ENCODE data around the gene TMOD1. TPM values are rescaled to one million over a fixed set of nuclear protein-coding genes. Genes with fewer than 3 reads are reported as not detected.

The TMOD1 gene
- total and polyA plus RNA-seq, 10 of the 15 experiments (the other 5 are each of a cell fraction or from before 2014, with no cell fraction given): 4.0 to 44.1 (median 15.4) TPM

- WGBS (ENCODE audit: insufficient coverage, insufficient replicate concordance, low lambda C conversion rate, missing lambda C conversion rate): 83% methylated on average over 5 of the region's 5 CpGs
- intact Hi-C loops (cut with micrococcal nuclease; ENCODE audit: unreplicated experiment): no loop called here
- Histone ChIP-seq H3K36me3 (ENCODE audit: control insufficient read depth in 2 of 2, insufficient read depth in 2 of 2, low read length in 1 of 2) (peaks cover 0 to 2% of the 10 kb centered on the region in 2 experiments; a peak in 2 of 4 replicates), H3K27ac (ENCODE audit: control insufficient read depth, insufficient read depth) (no peak overlapping the region), H2AFZ (ENCODE audit: control insufficient read depth, low read depth, low read length) (no peak overlapping the region), H3K4me3 (no peak overlapping the region), H4K20me1 (ENCODE audit: control insufficient read depth, insufficient read depth) (no peaks in the 10 kb centered on the region), H3K9me3 (replicated peaks; ENCODE audit: control insufficient read depth, insufficient read depth, low read length) (no peaks in the 10 kb centered on the region), H3K4me1 (ENCODE audit: control insufficient read depth, insufficient read depth, low read length) (peaks cover 5% of the 10 kb centered on the region), H3K9ac (ENCODE audit: control insufficient read depth, insufficient read depth, low read length) (no peak overlapping the region), H3K27me3 (replicated peaks in 1 of 2; ENCODE audit: control insufficient read depth in 2 of 2, insufficient read depth in 2 of 2, low read length in 1 of 2) (no peaks in the 10 kb centered on the region), H3K79me2 (ENCODE audit: control insufficient read depth, insufficient read depth, low read length) (peaks cover 29% of the 10 kb centered on the region), H3K4me2 (ENCODE audit: control insufficient read depth, insufficient read depth) (no peak overlapping the region)
- ChIA-PET CTCF (interaction anchor here (0.8 to 5.5 kb wide), 6 partner anchors 11 to 240 kb away, joined by 3 to 35 read pairs (median 12); no protein-coding TSS in a partner anchor), RAD21 (ENCODE audit: unreplicated experiment) (interaction anchor here (1.5 to 2.1 kb wide), 2 partner anchors 9 to 12 kb away, joined by 4 to 11 read pairs; no protein-coding TSS in a partner anchor), SMC1A (ENCODE audit: uncharacterized antibody, unreplicated experiment) (interaction anchor here (1.7 to 2.0 kb wide), 2 partner anchors 10 to 158 kb away, joined by 5 to 7 read pairs; no protein-coding TSS in a partner anchor), POLR2A (no interaction called here)
- DNase-seq (ENCODE audit: low read depth, low spot score) (no peak), FAIRE-seq (no peak), ATAC-seq (no peak)
- BruUV-seq (replicated peaks): no TSS peak
- in situ Hi-C loops (cut with MboI): loop anchor here (25.0 kb wide), 1 partner anchor 1215 kb away; the partner anchor contains the start of gene ZNF367
- TF ChIP-seq E4F1 (IDR thresholded peaks at IDR 0.05; ENCODE audit: borderline replicate concordance, partially characterized antibody) (no peak), CBFB (IDR thresholded peaks at IDR 0.05; ENCODE audit: low read depth) (no peak), POLR2AphosphoS2 (IDR thresholded peaks at IDR 0.05; ENCODE audit: low read depth, low read length) (no peak), REST (IDR thresholded peaks at IDR 0.05; ENCODE audit: low read depth, low read length) (no peak), MEF2A (IDR thresholded peaks at IDR 0.05; ENCODE audit: insufficient read depth, low read depth, low read length) (no peak), HDAC2 (IDR thresholded peaks at IDR 0.05) (no peak), MEF2B (IDR thresholded peaks at IDR 0.05; ENCODE audit: partially characterized antibody, poor library complexity, severe bottlenecking) (no peak), RBBP5 (conservative IDR thresholded peaks at IDR 0.05) (no peak), MTA3 (IDR thresholded peaks at IDR 0.05; ENCODE audit: borderline replicate concordance, low read length) (no peak), PKNOX1 (IDR thresholded peaks at IDR 0.05) (no peak), SUZ12 (IDR thresholded peaks at IDR 0.05; ENCODE audit: unreplicated experiment) (no peak), GATAD2B (conservative IDR thresholded peaks at IDR 0.05; ENCODE audit: low read depth) (no peak)
Observed at GRCh38 chr9:97627624-97628023, 126.2 kb downstream of the TMOD1 start.
